Activated naive CD8-positive, alpha-beta T cell treated with anti-CD3 and anti-CD28 coated beads for 36 hours (primary cell): ENCODE results near the gene NADK. TPM values are rescaled to one million over a fixed set of nuclear protein-coding genes. Genes with fewer than 3 reads are reported as not detected.

ENCODE experiments used
- DNase-seq: peaks from one replicate; pipeline ENCODE4 v3.0.0; 2021
- H3K27ac Mint-ChIP-seq: one replicate; pipeline ENCODE4 v1.8.0; 2022; ENCODE audit warnings: mild to moderate bottlenecking, moderate library complexity, mixed read lengths
- H3K27me3 Mint-ChIP-seq: one replicate; pipeline ENCODE4 v1.8.0; 2022; ENCODE audit warnings: mild to moderate bottlenecking, mixed read lengths
- H3K36me3 Mint-ChIP-seq: one replicate; pipeline ENCODE4 v1.8.0; 2021; ENCODE audit warnings: mild to moderate bottlenecking, mixed read lengths
- H3K4me1 Mint-ChIP-seq: one replicate; pipeline ENCODE4 v1.8.0; 2021; ENCODE audit warnings: mixed read lengths
- H3K4me3 Mint-ChIP-seq: one replicate; pipeline ENCODE4 v1.8.0; 2022; ENCODE audit warnings: mild to moderate bottlenecking, moderate library complexity, mixed read lengths
- H3K9me3 Mint-ChIP-seq: one replicate; pipeline ENCODE4 v1.8.0; 2022; ENCODE audit warnings: mixed read lengths
- total RNA-seq, 2 experiments: library from RNA; stranded (reverse); gene quantifications; one replicate each; pipeline ENCODE4 v1.2.3, GENCODE V29; 2021

The NADK gene
- total RNA-seq, 2 experiments from 2014 or later = 74.7 to 77.1 TPM

DNA sequence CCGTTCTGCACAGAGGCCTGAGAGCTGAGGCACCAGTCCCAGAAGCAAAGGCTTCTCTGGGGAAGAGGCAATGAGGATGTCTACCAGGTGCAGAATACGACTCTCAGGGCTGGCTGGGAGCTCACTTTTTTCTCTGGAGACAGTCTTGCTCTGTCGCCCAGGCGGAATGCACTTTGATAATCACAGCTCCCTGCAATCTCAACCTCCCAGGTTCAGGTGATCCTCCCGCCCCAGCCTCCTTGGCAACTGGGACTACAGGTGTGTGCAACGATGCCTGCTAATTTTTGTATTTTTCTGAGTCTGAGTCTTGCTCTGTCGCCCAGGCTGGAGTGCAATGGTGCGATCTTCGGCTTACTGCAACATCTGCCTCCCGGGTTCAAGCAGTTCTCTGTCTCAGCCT is 17.6 kb downstream of the NADK start:
- DNase-seq = no peak
- no peak overlapping the region for H3K27ac Mint-ChIP-seq
- H3K4me3 Mint-ChIP-seq = no peak overlapping the region
- no peaks in the 10 kb centered on the region for H3K4me1 Mint-ChIP-seq
- peaks cover 1% of the 10 kb centered on the region for H3K36me3 Mint-ChIP-seq
- H3K27me3 Mint-ChIP-seq = no peaks in the 10 kb centered on the region
- H3K9me3 Mint-ChIP-seq = no peaks in the 10 kb centered on the region

DNA sequence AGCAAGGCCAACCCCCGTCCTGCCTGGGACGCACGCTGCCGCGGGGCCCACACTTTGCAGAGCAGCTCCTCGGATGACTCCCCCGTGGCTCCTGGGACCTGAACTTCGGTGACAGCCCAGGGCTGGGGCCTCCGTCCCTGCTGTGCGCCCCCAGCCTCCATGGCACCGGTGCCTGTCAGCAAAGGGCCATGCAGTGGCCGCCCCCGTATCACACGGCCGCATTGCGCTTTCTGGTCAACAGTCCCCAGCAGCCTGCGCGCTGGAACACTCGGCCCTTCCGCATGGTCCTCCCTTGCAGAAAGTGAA is 18.0 kb downstream of the NADK start:
- Mint-ChIP-seq H3K27me3 (no peaks in the 10 kb centered on the region), H3K4me3 (no peak overlapping the region), H3K27ac (no peak overlapping the region), H3K36me3 (peaks cover 1% of the 10 kb centered on the region), H3K4me1 (no peaks in the 10 kb centered on the region), H3K9me3 (no peaks in the 10 kb centered on the region)
- DNase-seq = no peak

- no peak overlapping the region for H3K27ac Mint-ChIP-seq
- DNase-seq = no peak
- no peaks in the 10 kb centered on the region for H3K4me1 Mint-ChIP-seq
- no peaks in the 10 kb centered on the region for H3K9me3 Mint-ChIP-seq
- H3K4me3 Mint-ChIP-seq = no peak overlapping the region
- H3K27me3 Mint-ChIP-seq = no peaks in the 10 kb centered on the region
- H3K36me3 Mint-ChIP-seq = peaks cover 7% of the 10 kb centered on the region
Observed at GRCh38 chr1:1759456-1760344, 18.6 kb downstream of the NADK start.

- Mint-ChIP-seq H3K4me1 (no peaks in the 10 kb centered on the region), H3K9me3 (no peaks in the 10 kb centered on the region), H3K27me3 (no peaks in the 10 kb centered on the region), H3K27ac (no peak overlapping the region), H3K4me3 (no peak overlapping the region), H3K36me3 (peaks cover 8% of the 10 kb centered on the region)
- DNase-seq = no peak
Observed at GRCh38 chr1:1758692-1759455, 19.4 kb downstream of the NADK start.

GRCh38 chr1:1758059-1758621 is 20.1 kb downstream of the NADK start:
- Mint-ChIP-seq H3K4me3 (no peak overlapping the region), H3K36me3 (peaks cover 8% of the 10 kb centered on the region), H3K27me3 (no peaks in the 10 kb centered on the region), H3K9me3 (no peaks in the 10 kb centered on the region), H3K27ac (no peak overlapping the region), H3K4me1 (peaks cover 1% of the 10 kb centered on the region)
- DNase-seq = no peak

GRCh38 chr1:1757422-1758058 is 20.7 kb downstream of the NADK start:
- Mint-ChIP-seq H3K36me3 (peaks cover 8% of the 10 kb centered on the region), H3K27me3 (no peaks in the 10 kb centered on the region), H3K4me1 (peaks cover 1% of the 10 kb centered on the region), H3K27ac (no peak overlapping the region), H3K4me3 (no peak overlapping the region), H3K9me3 (no peaks in the 10 kb centered on the region)
- DNase-seq = no peak

GRCh38 chr1:1756661-1757421 is 21.4 kb downstream of the NADK start:
- H3K36me3 Mint-ChIP-seq = peaks cover 8% of the 10 kb centered on the region
- no peak for DNase-seq
- H3K4me3 Mint-ChIP-seq = no peak overlapping the region
- no peaks in the 10 kb centered on the region for H3K9me3 Mint-ChIP-seq
- no peaks in the 10 kb centered on the region for H3K27me3 Mint-ChIP-seq
- H3K4me1 Mint-ChIP-seq = peaks cover 1% of the 10 kb centered on the region
- no peak overlapping the region for H3K27ac Mint-ChIP-seq

DNA sequence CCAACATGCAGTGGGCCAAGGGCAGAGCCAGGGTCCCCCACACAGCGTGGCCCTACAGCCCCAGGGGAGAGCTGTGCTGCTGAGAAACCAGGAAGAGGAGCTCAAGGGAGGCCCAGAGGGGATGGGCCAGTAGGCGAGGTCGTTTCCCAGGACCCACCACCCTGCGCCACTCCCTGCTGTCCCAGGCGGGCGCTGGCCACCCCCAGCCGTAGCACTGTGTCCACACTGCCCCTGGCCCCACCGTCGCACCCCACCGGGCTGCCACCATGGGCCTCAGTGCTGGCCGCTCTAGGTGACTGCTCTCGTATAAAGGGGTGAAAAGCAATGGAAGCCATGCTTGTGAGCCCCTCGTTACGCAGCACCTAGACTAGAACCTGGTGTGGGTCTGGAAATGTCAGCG is 22.4 kb downstream of the NADK start:
- Mint-ChIP-seq H3K9me3 (no peaks in the 10 kb centered on the region), H3K36me3 (peaks cover 8% of the 10 kb centered on the region)
- DNase-seq = no peak

GRCh38 chr1:1755426-1755825 is 22.8 kb downstream of the NADK start:
- no peak for DNase-seq
- peaks cover 1% of the 10 kb centered on the region for H3K4me1 Mint-ChIP-seq
- no peaks in the 10 kb centered on the region for H3K9me3 Mint-ChIP-seq
- H3K36me3 Mint-ChIP-seq = peaks cover 8% of the 10 kb centered on the region
- H3K27me3 Mint-ChIP-seq = no peaks in the 10 kb centered on the region
- no peak overlapping the region for H3K27ac Mint-ChIP-seq
- no peak overlapping the region for H3K4me3 Mint-ChIP-seq

More for the DNA sequence above, 22.4 kb downstream of the NADK start:
- no peak overlapping the region for H3K27ac Mint-ChIP-seq
- H3K27me3 Mint-ChIP-seq = no peaks in the 10 kb centered on the region
- H3K4me3 Mint-ChIP-seq = no peak overlapping the region
- H3K4me1 Mint-ChIP-seq = peaks cover 1% of the 10 kb centered on the region

GRCh38 chr1:1754051-1754815 is 24.0 kb downstream of the NADK start:
- Mint-ChIP-seq H3K4me3 (no peak overlapping the region), H3K9me3 (no peaks in the 10 kb centered on the region), H3K36me3 (peaks cover 8% of the 10 kb centered on the region), H3K27me3 (no peaks in the 10 kb centered on the region), H3K27ac (no peak overlapping the region), H3K4me1 (peaks cover 1% of the 10 kb centered on the region)
- DNase-seq = no peak

- no peak for DNase-seq
- Mint-ChIP-seq H3K4me3 (no peak overlapping the region), H3K4me1 (peaks cover 2% of the 10 kb centered on the region), H3K27ac (no peak overlapping the region), H3K36me3 (peaks cover 8% of the 10 kb centered on the region), H3K9me3 (no peaks in the 10 kb centered on the region), H3K27me3 (no peaks in the 10 kb centered on the region)
Observed at GRCh38 chr1:1753607-1754005, 24.7 kb downstream of the NADK start.

DNA sequence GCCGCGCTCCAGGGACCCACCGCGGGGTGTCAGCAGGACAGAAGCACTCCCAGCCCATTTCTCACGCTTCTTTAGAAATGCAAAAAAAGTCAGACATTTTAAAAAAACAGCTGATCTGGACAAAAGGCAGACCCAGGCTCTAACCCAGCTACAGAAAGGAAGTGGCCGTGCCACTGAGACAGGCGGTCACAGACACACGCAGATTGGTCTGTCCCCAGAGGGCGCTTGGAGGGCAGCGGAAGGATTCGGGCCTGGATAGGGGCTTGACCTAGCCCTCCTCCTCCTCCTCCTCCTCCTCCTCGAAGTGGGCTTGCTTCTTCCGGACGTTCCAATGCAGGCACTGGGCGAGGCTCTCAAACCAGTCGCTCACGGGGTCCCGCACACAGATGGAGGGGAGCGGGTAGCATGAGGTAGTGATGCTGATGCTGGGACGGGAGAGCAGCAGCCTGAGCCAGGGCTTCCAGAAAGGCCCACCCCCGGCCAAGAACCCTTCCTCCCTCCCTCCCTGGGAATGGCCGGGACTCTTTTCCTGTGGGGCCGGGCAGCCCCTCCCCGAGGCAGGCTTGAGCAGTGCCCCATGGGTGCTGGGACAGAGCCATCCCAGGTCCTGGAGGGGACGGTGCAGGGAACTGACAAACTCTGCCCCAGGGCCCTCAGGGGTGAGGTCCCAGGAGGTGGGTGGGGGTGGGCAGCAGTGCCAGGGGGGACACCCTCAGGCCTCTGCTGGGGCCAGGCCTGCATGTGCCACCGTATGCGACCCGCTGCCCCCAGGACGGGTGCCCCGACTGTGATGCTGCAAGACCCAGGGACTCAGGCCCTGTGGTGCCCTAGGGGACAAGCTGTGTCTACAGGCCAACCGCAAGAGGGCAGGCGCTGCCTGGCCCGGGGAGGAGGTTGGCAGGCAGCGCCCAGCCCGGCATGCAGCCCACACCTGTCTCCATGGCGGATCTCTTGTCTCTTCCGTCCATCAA is 25.3 kb downstream of the NADK start:
- Mint-ChIP-seq H3K27ac (no peak overlapping the region), H3K27me3 (no peaks in the 10 kb centered on the region), H3K9me3 (no peaks in the 10 kb centered on the region), H3K4me1 (peaks cover 5% of the 10 kb centered on the region), H3K36me3 (peaks cover 8% of the 10 kb centered on the region), H3K4me3 (no peak overlapping the region)
- no peak for DNase-seq

GRCh38 chr1:1752190-1752589 is 26.1 kb downstream of the NADK start:
- Mint-ChIP-seq H3K9me3 (no peaks in the 10 kb centered on the region), H3K27me3 (no peaks in the 10 kb centered on the region), H3K36me3 (peaks cover 8% of the 10 kb centered on the region), H3K4me3 (no peak overlapping the region), H3K27ac (no peak overlapping the region), H3K4me1 (peaks cover 5% of the 10 kb centered on the region)
- DNase-seq = no peak
